GM18498 (cell line): Measurements from ENCODE around the gene SORL1.

Source experiments
- ATAC-seq: cut with Tn5 transposase; IDR thresholded peaks from one replicate; pipeline ENCODE4 v1.9.1; 2021; ENCODE audit warnings: mild to moderate bottlenecking, moderate library complexity; ENCODE audit not compliant: unreplicated experiment

The SORL1 gene

DNA sequence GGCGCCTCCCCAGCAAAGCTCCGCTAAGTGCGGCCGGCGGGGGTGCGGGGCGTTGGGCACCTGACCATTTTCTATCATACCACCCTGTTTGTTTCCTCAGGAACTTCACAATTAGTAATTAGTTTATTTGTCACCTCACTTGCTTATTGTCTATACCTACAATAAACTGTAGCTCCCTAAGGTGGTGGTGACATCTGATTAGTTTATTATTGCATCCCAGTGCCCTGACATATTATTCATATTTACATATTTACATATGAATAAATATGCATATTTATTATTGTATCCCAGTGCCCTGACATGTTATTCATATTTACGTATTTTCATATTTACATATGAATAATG, 24.7 kb upstream of the SORL1 start:
- no peak for ATAC-seq

DNA sequence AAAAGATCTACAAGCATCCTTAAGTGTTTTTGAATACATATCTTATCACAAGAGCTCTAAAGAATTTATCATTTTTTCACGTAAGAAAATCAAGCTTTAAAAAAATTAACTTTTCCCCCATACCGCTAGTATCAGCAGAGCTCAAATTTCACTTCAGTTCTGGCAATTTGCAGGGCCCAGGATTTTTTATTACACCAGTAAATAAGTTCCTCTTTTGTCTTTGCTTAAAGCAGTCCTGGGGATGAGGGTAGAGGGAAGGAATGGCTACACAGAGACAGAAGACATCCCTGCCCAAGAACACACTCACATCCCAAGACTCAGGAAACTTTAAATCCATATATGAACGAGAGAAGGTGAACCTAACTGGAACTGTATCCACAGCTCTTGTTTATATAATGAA, 22.6 kb upstream of the SORL1 start:
- ATAC-seq, result no peak

DNA sequence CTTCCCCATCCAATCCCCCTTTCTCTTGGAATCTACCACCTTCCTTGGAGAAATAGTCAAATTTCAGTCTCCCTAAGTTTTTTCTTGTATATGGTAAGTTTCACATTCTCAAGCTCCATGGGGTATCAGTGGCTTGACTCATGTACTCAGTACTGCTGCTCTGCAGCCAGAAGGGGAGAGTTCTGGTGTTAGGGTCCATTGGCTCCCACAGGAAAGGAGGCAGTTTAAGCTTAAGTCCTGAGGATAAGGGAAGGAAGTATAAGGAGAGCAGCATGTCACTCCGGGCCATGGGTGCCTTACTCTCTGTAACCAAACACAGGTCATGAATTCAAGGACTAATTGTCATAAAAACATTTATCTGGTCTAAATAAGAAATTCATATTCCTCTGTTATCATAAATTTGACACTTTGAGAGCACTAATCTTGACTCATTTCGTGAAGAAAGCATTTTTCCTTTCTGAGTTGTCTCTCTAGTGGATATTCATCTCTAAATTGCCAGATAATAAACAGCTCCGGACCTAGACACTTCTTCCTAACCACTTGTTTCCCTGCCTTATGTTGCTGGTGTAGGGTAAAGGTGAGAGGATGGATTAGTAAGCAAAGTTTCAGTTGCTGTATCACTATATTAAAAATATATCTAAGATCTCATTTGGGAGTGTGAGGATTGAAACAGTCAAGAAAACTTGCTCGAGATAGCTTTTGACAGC, 20.1 kb upstream of the SORL1 start:
- no peak for ATAC-seq

DNA sequence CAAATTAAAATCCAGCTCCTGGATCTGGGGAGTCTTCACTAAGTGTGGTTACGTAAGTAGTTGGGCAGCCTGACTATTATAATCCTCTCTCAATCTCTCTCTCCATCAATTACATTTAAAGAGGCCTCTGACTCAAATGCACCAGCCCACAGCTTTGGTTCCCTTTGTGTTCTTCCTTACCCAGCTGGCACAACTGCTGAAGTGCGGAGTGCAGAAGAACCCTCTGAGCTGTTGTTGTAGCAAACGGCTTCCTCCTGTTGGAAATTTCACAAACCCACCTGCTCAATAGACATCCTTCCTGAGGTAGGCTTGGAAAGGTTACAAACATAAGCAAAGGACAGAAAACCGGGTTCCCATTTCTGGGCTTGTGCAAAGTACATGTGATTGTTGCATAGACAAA, 17.0 kb upstream of the SORL1 start:
- ATAC-seq, result no peak

DNA sequence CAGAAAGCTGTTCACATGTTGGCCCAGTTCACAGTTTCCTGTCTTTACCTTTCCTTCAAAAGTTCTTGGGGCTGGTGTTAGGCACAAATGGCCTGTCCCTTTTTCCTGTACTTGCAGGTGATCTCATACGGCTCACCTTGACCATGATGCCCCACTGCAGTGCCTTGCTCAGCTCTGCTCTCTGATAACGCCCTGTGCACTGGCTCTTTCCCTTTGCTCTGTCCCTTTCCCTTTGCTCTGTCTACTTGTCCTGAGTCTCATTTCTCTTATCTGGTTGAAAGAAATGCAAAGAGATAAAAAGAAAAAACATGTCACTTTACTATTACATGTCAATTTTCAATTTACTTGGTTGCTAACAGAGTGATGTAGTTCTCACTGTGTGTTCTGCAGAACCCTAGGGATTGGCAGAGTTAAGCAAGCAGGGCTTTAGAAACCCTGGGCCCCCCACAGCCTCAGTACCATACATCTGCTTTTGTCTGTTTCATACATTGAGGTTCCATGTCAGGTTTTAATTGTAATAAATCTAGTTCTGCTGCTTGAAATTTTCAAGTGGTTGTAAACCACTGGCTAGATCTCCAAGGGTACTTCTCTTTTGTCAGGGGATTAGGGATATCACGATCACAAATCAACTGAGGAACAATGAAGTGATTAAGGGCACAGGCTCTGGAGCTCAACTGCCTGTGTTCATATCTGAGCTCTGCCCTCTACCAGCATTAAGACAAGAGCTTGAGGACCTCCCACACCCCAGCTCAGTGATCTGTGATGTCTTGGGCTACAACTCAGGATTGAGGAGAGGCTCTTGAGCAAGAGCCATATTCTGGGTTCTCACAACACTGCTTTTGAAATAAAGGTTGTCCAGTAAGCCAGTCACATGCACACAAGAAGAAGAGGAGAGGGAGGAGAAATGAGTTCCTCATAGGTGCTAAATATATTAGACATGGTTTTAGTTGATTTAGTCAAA, 16.3 kb upstream of the SORL1 start:
- ATAC-seq, result no peak

DNA sequence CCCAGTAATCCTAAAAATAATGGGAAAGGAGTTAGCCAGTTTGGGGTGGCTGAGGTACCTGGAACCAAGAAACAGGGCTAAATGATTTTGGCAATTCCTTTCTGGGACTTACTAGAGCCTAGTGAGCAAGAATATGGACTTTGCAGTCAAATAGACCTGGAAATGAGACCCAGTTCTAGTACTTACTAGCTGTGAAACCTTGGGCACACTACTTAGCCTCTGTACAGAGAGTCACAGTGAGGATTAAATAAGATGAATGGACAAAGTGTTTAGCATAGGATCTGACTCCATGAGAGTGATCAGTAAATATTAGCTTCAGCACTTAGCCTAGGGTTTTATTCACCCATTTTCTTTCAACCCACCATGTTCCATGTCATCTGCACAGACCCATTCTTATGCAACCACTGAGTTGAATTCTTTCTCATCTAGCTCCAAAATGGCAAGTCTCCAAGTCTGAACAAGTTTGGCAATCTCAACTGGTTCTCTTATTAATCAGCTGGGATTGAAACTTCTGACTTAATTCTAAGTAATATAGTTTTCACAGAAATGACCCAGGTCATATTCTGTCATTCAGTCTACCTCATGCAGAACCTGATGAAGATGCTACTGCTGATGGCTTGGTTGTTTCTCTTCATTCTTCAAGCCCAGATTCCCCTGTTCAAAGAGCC, 15.0 kb upstream of the SORL1 start:
- ATAC-seq, result no peak

DNA sequence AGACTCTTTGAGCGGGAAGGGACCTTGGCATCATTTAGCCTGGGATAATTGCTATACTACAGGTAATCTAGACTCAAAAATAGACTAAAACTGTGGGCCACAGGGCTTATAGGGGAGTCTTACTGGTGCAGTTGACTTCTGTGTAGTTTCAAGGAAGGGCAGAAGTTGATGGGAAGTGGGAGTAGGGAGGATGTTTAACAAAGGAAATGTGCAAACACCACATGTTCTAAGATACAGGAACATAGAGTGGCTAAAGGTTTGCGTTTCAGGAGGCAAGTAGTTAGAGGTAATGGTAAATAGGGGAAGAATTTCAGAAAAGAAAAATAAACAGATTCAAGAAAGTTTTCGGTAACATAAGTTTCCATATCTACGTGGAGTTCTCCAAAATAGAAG, 14.4 kb upstream of the SORL1 start:
- no peak for ATAC-seq

DNA sequence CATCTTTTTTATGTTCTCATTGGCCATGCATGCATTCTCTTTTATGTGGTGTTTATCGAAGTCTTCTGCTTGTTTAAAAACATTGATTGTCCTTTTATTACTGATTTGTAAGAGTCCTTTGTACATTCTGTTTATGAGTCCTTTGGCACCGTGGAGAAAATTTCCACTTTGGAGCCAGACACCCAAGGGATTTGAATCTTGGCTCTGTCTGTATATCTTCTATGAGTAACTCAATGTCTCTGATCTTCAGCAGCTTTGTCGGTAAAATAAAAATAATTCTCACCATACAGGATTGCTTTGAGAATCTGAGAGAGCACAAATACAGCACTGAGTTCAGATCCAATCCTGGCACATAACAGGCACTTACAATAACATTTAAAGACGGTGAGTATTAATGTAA, 12.8 kb upstream of the SORL1 start:
- ATAC-seq, result no peak

DNA sequence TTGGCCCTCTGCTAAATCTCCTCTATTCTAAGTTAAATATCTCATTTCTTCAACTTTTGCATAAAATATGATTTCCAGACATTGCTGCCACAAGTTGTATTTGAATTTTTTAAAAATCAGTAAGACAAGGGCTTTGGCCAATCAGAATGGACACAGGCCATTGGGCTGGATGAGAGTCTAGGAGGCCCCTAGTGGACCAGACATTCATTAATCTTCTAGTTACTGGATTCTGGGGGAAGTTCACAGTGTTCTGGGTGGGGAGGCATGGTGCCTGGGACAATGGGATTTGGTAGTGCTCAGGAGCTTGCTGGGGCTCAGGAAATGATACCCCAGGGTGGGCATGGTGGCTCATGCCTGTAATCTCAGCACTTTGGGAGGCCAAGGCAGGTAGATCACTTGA, 12.4 kb upstream of the SORL1 start:
- ATAC-seq, result no peak

DNA sequence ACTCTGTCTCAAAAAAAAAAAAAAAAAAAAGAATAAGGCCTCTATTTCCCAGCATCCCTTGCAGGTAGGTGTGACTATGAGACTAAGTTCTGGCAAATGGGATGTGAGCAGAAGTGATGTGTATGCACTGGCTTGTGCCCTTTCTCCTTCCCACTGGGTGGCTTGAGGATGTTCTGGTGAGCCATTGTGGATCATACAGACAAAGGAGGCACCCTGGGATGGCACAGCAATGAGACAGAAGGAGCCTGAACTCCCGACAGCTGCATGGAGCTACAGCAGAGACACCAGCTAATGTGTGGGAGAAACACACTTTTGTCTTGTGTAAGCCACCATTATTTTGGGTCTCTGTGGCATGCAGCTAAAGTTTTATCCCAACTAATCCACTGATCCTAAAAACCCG, 10.6 kb upstream of the SORL1 start:
- no peak for ATAC-seq

DNA sequence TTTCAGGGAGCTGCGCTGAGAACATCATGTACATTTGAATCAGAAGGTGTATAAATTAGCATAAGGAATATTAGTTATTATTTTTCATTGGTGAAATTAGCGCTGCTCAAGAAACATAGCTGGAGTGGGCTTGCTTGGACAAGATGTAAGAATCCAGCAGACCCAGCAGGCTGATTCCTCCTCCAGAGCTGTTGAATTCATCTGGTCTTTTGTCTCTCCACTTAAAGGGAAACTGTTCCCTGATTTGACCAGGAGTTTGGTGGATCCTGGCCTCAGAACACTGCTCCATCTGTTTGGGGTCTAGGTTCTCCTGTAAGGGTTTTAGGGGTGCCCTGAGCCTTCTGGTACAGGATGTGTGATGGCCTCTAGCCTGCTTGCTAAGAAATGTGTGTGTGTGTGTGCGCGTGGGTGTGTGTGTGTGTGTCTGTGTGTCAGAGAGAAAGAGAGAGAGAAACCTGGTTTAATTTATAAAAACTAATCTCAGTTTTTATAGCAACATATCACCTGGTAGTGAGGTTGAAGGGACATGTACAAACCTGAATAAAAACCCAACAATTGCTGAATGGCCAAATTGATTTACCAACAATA, 8.3 kb upstream of the SORL1 start:
- ATAC-seq, result no peak

DNA sequence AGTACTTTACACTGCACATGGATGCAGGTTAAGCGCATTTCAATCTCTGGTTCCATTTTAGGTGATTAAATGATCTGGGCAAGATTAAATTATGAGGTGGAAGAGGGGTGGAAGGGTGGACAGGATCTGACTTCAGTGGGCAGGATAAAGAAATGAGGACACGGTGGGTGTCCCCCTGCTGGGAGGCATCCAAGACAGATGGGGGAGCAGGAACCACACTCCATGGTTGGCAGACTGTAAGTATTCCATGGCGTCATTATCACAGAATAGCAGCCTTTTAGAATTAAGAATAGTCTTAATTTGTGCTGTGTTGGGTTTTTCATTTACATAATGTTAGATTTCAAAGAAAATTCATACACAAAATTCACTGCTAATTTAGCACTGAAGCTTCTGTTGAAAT, 7.6 kb upstream of the SORL1 start:
- no peak for ATAC-seq

DNA sequence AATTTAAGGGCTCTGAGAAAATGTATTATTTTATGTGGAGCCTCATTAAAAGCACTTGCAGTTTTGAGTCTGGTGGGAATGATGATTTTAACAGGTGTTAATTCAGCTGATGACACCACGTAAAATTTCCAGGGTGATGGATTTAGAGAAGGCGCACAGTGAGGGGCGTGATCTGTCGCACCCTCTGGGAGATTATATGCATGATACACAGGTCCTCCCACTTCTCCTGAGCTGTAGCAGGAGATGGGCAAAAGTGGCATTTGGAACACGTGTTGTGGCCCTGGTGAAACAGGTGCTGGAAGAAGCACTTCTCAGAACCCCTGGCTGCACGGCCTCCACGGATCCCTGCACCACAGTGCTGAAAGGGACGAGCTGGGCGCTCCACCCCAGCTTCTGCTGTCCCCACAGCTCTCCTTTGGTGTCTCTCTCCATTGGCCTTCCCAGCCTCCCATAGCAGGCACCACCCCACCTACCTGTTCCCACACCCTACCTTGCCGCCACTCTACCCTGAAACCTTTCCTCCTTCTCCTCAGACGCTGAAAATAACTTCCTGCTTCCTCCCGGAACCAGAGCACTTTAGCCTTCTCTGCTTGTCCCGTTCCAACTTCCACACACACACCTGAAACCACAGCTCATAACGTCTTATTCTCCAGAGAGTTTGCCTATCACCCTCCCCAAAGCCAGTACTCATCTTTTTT, 6.9 kb upstream of the SORL1 start:
- ATAC-seq, result no peak

DNA sequence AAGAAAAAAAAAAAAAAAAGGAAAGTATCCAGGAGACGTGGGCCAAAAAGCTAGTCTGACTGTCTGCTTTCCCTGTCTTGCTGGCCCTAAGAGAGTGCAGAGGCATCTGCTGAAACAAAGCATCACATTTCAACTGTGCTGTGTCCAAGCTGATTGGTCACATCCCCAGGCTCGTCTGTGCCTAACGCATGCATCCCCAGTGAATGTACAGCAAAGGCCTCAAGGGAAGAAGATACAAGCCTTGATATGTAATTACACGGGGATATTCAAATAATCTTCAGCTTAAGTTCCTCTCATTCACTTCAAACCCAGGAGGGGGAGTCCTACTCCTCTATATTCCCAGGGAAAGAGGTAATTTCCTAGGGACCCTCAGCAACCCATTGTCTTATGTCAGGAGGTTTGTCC, 5.4 kb upstream of the SORL1 start:
- no peak for ATAC-seq

DNA sequence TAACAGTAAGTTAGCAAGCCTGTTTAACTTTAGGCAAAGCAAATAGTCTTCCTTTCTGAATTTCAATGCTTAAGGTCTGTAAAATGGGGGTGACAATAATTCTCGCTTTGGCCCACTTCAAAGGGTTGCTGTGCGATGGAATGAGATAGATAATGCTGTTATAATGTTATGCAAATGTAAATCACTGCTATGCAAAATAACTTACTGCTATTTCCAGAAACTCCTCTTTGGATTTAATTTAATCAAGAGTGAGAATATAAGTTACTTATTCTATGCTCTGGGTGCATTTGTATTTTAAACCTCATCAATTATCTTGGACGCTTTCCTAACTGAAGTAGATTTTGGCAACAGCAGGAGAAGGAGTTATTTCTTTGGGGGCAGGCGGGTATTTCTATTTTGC, 4.1 kb upstream of the SORL1 start:
- ATAC-seq, result no peak

DNA sequence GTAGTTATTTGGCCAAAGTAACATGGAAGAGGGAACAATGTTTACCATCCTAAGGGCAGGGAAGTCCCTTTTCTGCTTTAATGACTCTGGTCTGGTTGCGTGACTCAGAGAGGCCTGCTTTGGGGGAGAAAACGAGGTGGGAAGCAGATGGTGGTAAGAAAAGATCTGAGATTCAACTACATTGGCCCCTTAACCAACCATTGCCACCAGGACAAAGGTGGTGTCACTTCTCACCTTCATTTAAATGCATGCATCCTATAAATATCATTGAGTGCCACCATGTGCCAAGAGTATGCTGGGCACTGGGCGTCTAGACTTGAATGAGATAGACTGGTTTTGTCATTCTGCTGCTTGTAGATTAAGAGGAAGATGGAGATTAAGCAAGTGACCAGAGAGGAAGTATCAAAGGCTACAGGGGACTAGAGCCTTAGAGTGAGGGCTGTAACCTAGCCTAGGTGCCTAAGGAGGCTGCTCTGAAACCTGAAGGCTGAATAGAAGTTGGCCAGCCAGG, 3.6 kb upstream of the SORL1 start:
- ATAC-seq, result no peak

DNA sequence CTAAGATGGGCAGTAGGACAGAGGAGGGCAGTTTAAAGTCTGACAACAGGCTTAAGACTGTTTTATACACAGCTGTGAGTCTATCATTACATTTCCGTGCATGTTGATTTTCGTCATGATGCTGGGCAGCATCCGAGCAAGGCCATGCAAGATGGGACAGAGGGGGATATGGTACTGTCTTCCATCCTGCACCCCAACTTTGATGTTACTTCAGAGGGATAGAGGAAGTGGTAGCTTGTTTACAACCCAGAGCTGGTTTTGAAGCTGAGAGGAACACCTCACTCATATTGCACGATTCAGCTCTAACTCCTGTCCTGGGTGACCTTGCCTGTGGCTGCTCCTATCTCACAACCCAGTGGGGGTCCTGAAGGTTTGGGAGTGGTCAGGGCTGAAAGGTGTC, 3.0 kb upstream of the SORL1 start:
- ATAC-seq, result no peak

DNA sequence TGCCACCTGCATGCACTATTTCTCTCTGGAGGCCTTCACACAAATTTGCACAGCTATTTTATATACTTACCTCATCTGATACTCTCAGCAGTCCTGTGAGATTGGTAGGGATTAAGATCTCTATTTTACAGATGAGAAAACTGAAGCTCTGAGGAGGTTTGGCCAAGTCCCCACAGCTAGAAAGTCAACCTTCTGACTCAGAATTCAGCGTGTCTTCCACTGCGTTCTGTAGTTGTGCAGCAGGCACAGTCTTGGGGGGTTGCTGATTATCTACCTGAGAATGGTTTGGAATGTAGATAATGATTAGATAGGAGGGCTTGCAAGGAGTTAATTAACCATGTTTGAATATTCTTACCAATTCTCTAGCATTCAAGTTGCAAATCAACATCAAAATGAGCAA, 2.5 kb upstream of the SORL1 start:
- no peak for ATAC-seq

DNA sequence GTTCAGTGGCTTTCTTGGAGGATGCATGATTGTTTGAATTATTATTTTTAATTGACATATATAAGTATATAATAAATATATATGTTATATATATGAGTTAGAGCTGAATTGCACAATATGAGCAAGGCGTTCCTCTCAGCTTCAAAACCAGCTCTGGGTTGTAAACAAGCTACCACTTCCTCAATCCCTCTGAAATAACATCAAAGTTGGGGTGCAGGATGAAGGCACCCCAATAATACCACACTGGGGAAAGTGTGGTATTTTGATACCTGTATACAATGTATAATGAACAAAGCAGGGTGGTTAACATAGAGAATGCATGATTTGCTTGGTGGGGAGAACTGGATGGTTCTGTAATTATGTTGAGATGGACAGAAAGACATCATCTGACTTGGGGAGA, 1.7 kb upstream of the SORL1 start:
- no peak for ATAC-seq

DNA sequence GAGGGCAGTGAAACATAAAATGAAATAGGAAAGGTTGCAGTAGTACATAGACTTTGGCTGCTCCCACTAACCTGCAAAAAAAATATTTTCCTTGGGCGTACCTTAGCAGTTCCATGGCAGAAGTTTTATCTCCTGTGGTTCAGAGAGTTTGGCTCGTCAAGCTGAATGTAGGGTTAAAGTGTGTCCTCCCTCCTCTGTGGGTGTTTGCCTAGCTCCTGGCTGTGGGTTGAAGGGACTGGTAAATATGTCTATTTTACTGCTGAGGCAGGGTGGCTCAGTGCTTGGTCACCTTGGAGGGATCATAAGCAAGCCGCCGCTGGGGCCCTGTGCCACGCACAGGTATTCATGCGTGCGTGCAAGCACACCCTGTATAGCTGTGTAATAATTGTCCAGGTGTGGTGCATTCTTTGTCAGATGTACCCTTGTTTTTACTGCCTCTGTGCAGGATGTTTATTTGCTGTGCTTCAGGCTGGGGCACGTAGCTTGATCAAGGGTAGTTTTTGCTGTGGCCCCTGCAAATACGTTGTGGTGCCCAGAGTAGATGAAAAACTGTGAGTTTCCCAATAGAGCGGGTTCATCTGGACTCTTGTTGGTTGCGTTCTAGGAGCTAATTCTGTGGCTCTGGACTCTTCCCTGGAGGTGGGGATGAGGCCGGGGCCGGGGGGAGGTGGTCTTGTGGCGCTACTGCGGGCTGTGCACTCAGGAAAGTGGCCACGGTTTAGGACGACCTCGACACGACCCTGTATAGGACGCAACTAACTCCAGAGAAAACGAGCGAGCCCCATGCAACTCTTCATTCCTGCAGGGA, 732 bp upstream of the SORL1 start:
- ATAC-seq, result no peak
